Transverse colon (tissue), 4 donors: ENCODE results near the gene ZNF175. TPM values are rescaled to one million over a fixed set of nuclear protein-coding genes. Genes with fewer than 3 reads are reported as not detected.
A peak's percentile ranks its signal among the peaks of the same experiment; 100 is the strongest.

Source experiments
- DNase-seq: peaks from one replicate; pipeline ENCODE4 v3.0.0-alpha.2; 2019
- H3K27ac ChIP-seq, 4 donors: fragments of 200-600 bp; sonication (generic); 2 replicates each; pipeline ENCODE4 v1.5.1; 2016 to 2018; ENCODE audit warnings: inconsistent platforms in 4 of 4
- H3K27me3 ChIP-seq: fragments of 200-600 bp; sonication (generic); 2 replicates; pipeline ENCODE4 v1.5.1; 2017; ENCODE audit warnings: inconsistent platforms
- H3K36me3 ChIP-seq, 4 donors: fragments of 200-600 bp; sonication (generic); 2 replicates each; pipeline ENCODE4 v1.5.1; 2017 to 2019; ENCODE audit warnings: inconsistent platforms in 4 of 4
- H3K4me1 ChIP-seq, 4 donors: fragments of 200-600 bp; sonication (generic); 2 replicates each; pipeline ENCODE4 v1.5.1; 2017 to 2020; ENCODE audit warnings: inconsistent platforms in 4 of 4
- H3K4me3 ChIP-seq, 4 donors: fragments of 200-600 bp; sonication (generic); 1 replicate in 1 of 4; 2 replicates in 3 of 4; pipeline versions ENCODE4 v1.5.1 to v1.6.1; 2017 to 2019; ENCODE audit warnings: inconsistent platforms in 4 of 4
- H3K9me3 ChIP-seq, 2 donors: fragments of 200-600 bp; sonication (generic); 2 replicates each; pipeline ENCODE4 v1.5.1; 2017 to 2019; ENCODE audit warnings: inconsistent platforms in 2 of 2
- EP300 ChIP-seq: sonication (generic); formaldehyde crosslinking; IDR thresholded peaks from one replicate; pipeline ENCODE4 v1.6.1; 2017; ENCODE audit warnings: antibody characterized with exemption, low read depth
- POLR2A ChIP-seq: fragments of 450-650 bp; IDR thresholded peaks from one replicate; pipeline ENCODE4 v1.6.1; 2016; ENCODE audit warnings: antibody characterized with exemption, mild to moderate bottlenecking, moderate library complexity
- POLR2AphosphoS5 ChIP-seq, 3 donors: sonication (generic); formaldehyde crosslinking; IDR thresholded peaks; one replicate each; pipeline ENCODE4 v1.6.1; 2016; ENCODE audit warnings: antibody characterized with exemption in 3 of 3
- WGBS, 2 donors: methylation state at CpG; one replicate each; pipeline ENCODE4 v1.1.5; 2018; ENCODE audit warnings: low coverage in 1 of 2; 5-methylcytosine and 5-hydroxymethylcytosine counted together
- in situ Hi-C, 4 donors: fragments of 200-750 bp; cut with MboI; loops; one replicate each; pipeline versions ENCODE4 v1.15.0 to v1.15.1; 2017; ENCODE audit warnings: low sequenced_read_pairs in 3 of 4, low pct_ligation_motif_present in 1 of 4, low pct_unique_long_range_greater_than_20kb in 1 of 4
- intact Hi-C: fragments of 100-400 bp; cut with DNase I; formaldehyde crosslinking; loops from one replicate; pipeline ENCODE4 v1.15.1; 2023; ENCODE audit warnings: low total_unique reads
- total RNA-seq, 4 donors: library from RNA; depleted of rRNA; stranded (reverse); fragments of >200 nt; gene quantifications; one replicate each; pipeline ENCODE4 v1.1.0, GENCODE V29; 2016
- TF ChIP-seq, protein P1 (sequence below), 5 experiments: fragments of 200-600 bp in 3 of 5; fragments of 450-650 bp in 2 of 5; sonication (generic) in 3 of 5; IDR thresholded peaks; 1 replicate in 2 of 5; 2 replicates in 3 of 5; pipeline ENCODE4 v1.5.1; 2016 to 2017; ENCODE audit warnings: antibody characterized with exemption in 5 of 5, inconsistent platforms in 3 of 5, mild to moderate bottlenecking in 2 of 5, moderate library complexity in 1 of 5

The ZNF175 gene
- total RNA-seq, 4 donors from 2014 or later, result 5.6 to 12.7 (median 6.6) TPM

DNA sequence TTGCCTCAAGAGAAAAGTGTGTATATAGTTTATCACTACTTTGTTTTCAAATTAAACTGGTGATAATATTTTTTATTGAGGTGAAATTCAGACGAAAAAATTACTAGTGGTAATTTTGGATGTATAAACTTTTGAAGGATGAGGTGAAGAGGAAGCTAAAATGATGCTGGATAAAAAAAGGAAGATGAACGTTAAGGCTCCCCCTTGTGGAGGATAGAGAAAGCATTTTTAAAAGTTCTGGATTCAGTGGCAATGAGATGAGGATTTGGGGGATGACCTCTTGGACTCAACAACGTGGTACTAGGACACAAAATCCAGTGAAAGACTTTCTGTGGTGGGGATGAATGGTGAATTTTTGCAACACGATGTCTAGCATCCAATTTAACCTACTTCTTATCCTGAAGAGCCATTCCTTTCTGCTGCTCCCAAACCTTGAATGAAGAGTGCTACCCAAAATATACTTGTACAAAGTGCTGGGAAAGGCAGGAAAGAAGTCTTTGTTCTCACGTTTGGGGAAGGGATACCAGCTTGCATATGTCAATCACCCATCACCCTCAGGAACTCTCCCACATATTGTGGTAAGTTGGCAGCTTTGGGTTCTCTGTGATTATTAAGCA, 66.4 kb downstream of the ZNF175 start:
- in situ Hi-C loops, result no loop called here
- WGBS, 2 donors, result 24% methylated on average over 5 of the region's 5 CpGs; no CpG with 5 or more reads in 1 of the 2 donors
- H3K27me3 ChIP-seq, result peaks cover 7% of the 10 kb centered on the region
- DNase-seq, result no peak
- intact Hi-C loops, result no loop called here
- H3K27ac ChIP-seq, result no peak overlapping the region
- H3K36me3 ChIP-seq, result no peaks in the 10 kb centered on the region
- TF ChIP-seq POLR2AphosphoS5 (IDR thresholded peaks at IDR 0.05), result no peak
- TF ChIP-seq, protein P1, sequence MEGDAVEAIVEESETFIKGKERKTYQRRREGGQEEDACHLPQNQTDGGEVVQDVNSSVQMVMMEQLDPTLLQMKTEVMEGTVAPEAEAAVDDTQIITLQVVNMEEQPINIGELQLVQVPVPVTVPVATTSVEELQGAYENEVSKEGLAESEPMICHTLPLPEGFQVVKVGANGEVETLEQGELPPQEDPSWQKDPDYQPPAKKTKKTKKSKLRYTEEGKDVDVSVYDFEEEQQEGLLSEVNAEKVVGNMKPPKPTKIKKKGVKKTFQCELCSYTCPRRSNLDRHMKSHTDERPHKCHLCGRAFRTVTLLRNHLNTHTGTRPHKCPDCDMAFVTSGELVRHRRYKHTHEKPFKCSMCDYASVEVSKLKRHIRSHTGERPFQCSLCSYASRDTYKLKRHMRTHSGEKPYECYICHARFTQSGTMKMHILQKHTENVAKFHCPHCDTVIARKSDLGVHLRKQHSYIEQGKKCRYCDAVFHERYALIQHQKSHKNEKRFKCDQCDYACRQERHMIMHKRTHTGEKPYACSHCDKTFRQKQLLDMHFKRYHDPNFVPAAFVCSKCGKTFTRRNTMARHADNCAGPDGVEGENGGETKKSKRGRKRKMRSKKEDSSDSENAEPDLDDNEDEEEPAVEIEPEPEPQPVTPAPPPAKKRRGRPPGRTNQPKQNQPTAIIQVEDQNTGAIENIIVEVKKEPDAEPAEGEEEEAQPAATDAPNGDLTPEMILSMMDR (IDR thresholded peaks at IDR 0.05), result peak in 4 of 5 experiments; percentile 10 to 58 (median 36)
- H3K4me3 ChIP-seq, result no peak overlapping the region
- no peaks in the 10 kb centered on the region for H3K4me1 ChIP-seq
- no peaks in the 10 kb centered on the region for H3K9me3 ChIP-seq

DNA sequence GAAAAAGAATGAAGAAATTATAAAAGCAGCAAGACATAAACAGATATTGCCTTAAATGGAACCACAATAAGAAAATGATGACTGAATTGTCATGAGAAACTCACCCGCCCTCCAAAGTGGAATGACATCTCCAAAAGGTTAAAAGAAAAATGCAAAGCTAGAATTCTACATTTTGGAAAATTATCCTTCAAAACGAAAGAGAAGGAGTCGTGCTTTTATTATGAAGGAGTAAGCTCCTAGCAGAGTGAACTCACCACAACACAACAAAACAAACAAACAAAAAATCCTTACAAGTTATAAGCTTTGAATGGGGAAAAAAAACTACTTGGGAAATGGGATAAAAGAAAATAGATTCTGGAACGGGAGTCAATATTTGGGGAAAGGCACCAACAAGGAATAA, 68.8 kb downstream of the ZNF175 start:
- Histone ChIP-seq H3K9me3 (no peaks in the 10 kb centered on the region), H3K36me3 (no peaks in the 10 kb centered on the region), H3K27me3 (peaks cover 7% of the 10 kb centered on the region), H3K4me1 (no peaks in the 10 kb centered on the region), H3K4me3 (no peak overlapping the region), H3K27ac (no peak overlapping the region)
- in situ Hi-C loops (no loop called here), intact Hi-C loops (no loop called here)
- 50% methylated on average over 4 of the region's 4 CpGs; no CpG with 5 or more reads in 1 of the 2 donors for WGBS, 2 donors
- no peak for DNase-seq
- TF ChIP-seq POLR2A, result no peak
- no peak for TF ChIP-seq POLR2AphosphoS5 (IDR thresholded peaks at IDR 0.05)
- TF ChIP-seq, protein P1 (IDR thresholded peaks at IDR 0.05), result no peak
- no peak for TF ChIP-seq EP300

DNA sequence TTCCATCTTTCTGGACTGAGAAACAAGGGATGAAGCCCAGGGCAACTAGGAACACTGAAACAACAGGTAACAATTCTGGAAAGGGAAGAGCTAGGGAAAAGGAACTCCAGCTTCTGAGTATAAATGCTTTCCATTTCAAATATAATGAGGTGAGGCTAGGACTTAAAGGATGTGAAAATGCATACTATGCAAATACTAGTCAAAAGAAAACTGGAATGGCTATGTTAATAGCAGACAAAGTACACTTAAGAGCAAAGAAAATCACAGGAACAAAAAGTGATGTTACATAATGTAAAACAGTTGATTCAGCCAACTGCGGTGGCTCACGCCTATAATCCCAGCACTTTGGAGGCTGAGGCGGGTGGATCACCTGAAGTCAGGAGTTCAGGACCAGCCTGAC, 69.3 kb downstream of the ZNF175 start:
- Histone ChIP-seq H3K4me1 (no peaks in the 10 kb centered on the region), H3K27ac (no peak overlapping the region), H3K4me3 (no peak overlapping the region), H3K9me3 (no peaks in the 10 kb centered on the region), H3K36me3 (no peaks in the 10 kb centered on the region), H3K27me3 (peaks cover 7% of the 10 kb centered on the region)
- intact Hi-C loops (no loop called here), in situ Hi-C loops (no loop called here)
- WGBS, 2 donors, result no CpG with 5 or more reads among the region's 3 CpGs
- TF ChIP-seq EP300 (no peak), POLR2A (no peak), POLR2AphosphoS5 (IDR thresholded peaks at IDR 0.05) (no peak)
- TF ChIP-seq, protein P1 (IDR thresholded peaks at IDR 0.05), result no peak
- DNase-seq, result no peak

DNA sequence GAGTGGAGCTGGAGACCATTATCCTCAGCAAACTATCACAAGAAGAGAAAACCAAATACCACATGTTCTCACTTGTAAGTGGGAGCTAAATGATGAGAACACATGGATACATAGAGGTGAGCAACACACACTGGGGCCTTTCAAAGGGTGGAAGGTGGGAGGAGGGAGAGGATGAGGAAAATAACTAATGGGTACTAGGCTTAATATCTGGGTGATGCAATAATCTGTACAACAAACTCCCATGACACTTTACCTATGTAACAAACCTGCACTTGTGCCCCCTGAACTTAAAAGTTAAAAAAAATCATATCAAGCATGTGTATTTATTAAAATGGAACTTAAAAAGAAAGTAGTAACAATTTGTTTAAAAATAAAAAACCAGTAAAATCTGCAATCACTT, 70.6 kb downstream of the ZNF175 start:
- intact Hi-C loops (no loop called here), in situ Hi-C loops (no loop called here)
- Histone ChIP-seq H3K4me1 (no peaks in the 10 kb centered on the region), H3K27ac (no peak overlapping the region), H3K36me3 (no peaks in the 10 kb centered on the region), H3K4me3 (no peak overlapping the region), H3K9me3 (no peaks in the 10 kb centered on the region), H3K27me3 (peaks cover 7% of the 10 kb centered on the region)
- TF ChIP-seq POLR2A, result no peak
- no peak for DNase-seq

Other genes with a start within 250 kb of the ZNF175 start
- 1 to 10 TPM in 3 of 4 donors, under 1 TPM in 1; 0.60 to 2.2 (median 1.8) TPM for gene VSIG10L, start 229.1 kb upstream of the ZNF175 start, total RNA-seq
- gene ETFB, start 204.9 kb upstream of the ZNF175 start, total RNA-seq, result 100 to 1,000 TPM in 2 of 4 donors, 10 to 100 TPM in 2; 56.9 to 147 (median 99.1) TPM
- not detected for gene CLDND2, start 202.3 kb upstream of the ZNF175 start, total RNA-seq
- gene NKG7, start 198.6 kb upstream of the ZNF175 start, total RNA-seq, result 1 to 10 TPM in 2 of 4 donors, not detected in 2; 1.6 to 3.0 TPM
- not detected for gene LIM2, start 183.3 kb upstream of the ZNF175 start, total RNA-seq
- gene C19orf84, start 180.7 kb upstream of the ZNF175 start, total RNA-seq, result not detected
- gene SIGLEC10, start 153.6 kb upstream of the ZNF175 start, total RNA-seq, result 10 to 100 TPM in 1 of 4 donors, 1 to 10 TPM in 2, not detected in 1; 3.7 to 15.7 (median 4.9) TPM
- 1 to 10 TPM in 1 of 4 donors, under 1 TPM in 1, not detected in 2; 0.27 to 1.3 TPM for gene SIGLEC8, start 112.8 kb upstream of the ZNF175 start, total RNA-seq
- not detected for gene CEACAM18, start 92.7 kb upstream of the ZNF175 start, total RNA-seq
- gene SIGLEC12, start 69.5 kb upstream of the ZNF175 start, total RNA-seq, result under 1 TPM in 2 of 4 donors, not detected in 2; 0.41 to 0.48 TPM
- 1 to 10 TPM in 2 of 4 donors, under 1 TPM in 1, not detected in 1; 0.55 to 4.4 (median 1.7) TPM for gene SIGLEC6, start 39.6 kb upstream of the ZNF175 start, total RNA-seq
- gene SIGLEC5, start 59.1 kb downstream of the ZNF175 start, total RNA-seq, result 1 to 10 TPM in 1 of 4 donors, not detected in 3; 1.1 TPM
- 1 to 10 TPM in 2 of 4 donors, not detected in 2; 2.2 to 6.0 TPM for gene SIGLEC14, start 75.5 kb downstream of the ZNF175 start, total RNA-seq
- 10 to 100 TPM in 2 of 4 donors, 1 to 10 TPM in 2; 2.3 to 25.1 (median 12.4) TPM for gene SPACA6, start 122.0 kb downstream of the ZNF175 start, total RNA-seq
- 1 to 10 TPM in 1 of 4 donors, under 1 TPM in 2, not detected in 1; 0.27 to 1.9 (median 0.48) TPM for gene HAS1, start 152.7 kb downstream of the ZNF175 start, total RNA-seq
- 1 to 10 TPM in 2 of 4 donors, not detected in 2; 1.5 to 4.4 TPM for gene FPR1, start 180.6 kb downstream of the ZNF175 start, total RNA-seq
- not detected for gene FPR2, start 189.9 kb downstream of the ZNF175 start, total RNA-seq
- 1 to 10 TPM in 2 of 4 donors, not detected in 2; 3.4 to 4.8 TPM for gene FPR3, start 223.9 kb downstream of the ZNF175 start, total RNA-seq